Measurements from ENCODE around the gene PRSS27.

The PRSS27 gene

GRCh38 chr16:2749936-2750335 is 29.9 kb upstream of the PRSS27 start:
- DNase-seq: no peak

- no peak for DNase-seq
Observed at GRCh38 chr16:2749476-2749875, 29.5 kb upstream of the PRSS27 start.

DNA sequence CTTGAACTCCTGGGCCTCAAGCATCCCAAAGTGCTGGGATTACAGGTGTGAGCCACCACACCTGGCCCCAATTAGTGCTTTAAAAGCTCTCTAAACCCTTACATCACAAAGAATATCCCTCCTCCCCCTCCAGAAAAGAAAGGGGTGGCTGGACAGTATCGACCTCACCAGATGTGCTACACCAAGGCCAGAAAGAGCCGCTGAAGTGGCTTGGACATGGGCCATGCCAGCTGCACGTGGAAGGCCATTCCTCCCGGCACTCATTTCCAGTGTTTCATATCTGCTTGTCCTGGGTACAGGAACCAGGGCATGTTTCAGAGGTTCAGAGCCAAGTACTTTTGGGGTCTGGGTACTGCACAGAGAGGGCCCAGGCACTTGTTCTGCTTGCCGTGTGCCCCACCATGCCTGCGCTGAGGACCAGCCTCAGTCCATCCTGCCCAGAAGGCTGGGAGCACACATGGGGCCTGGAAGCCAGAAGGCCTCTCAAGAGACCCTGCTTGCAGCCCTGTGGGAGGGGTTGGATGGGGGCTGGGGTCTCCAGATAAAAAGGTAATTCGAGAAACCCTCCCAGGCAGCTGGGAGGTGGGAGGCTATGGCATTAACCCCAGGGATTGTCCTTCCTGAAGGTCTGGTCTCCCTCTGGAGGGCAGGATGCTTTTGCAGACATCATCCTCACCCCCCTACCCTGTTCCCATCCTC is 28.9 kb upstream of the PRSS27 start:
- DNase-seq: no peak

DNA sequence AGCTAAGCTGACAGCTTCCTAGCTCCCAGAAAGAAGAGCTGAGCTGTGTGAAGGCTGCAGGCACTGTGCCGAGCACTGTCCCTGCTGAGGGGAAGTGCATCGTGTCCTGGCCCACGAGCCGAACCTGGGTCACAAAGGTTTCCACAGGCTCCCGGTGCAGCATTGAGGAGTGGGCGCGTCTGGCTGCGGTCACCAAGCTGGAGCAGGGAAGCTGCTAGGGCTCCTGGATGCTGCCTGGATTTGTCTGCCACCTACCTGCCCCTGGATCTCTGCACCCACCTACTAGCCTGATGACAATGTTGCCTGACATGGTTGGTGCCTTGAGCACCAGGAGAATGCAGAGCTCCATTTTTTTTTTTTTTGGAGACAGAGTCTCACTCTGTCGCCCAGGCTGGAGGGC is 25.9 kb upstream of the PRSS27 start:
- DNase-seq: no peak

GRCh38 chr16:2745116-2745890 is 25.3 kb upstream of the PRSS27 start:
- DNase-seq: no peak

DNA sequence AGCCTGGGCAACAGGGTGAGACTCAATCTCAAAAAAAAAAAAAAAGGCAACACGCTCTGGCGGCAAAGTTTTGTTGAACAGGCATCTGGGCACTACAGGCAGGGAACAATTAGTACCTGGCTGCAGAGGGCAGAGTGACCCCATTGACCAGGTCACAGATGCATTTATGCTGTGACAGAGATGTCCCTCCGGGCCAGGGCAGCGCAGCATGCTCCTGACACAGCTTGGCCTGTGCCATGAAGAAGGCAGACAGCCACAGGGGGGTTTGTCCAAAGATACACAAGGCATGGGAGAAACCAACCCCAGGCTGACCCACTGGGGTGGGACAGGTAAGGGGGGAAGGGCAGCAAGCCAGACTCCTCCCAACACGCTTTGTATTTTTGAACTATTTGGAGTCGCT is 24.7 kb upstream of the PRSS27 start:
- DNase-seq: no peak

- no peak for DNase-seq
Observed at GRCh38 chr16:2743007-2743810, 23.2 kb upstream of the PRSS27 start.

DNA sequence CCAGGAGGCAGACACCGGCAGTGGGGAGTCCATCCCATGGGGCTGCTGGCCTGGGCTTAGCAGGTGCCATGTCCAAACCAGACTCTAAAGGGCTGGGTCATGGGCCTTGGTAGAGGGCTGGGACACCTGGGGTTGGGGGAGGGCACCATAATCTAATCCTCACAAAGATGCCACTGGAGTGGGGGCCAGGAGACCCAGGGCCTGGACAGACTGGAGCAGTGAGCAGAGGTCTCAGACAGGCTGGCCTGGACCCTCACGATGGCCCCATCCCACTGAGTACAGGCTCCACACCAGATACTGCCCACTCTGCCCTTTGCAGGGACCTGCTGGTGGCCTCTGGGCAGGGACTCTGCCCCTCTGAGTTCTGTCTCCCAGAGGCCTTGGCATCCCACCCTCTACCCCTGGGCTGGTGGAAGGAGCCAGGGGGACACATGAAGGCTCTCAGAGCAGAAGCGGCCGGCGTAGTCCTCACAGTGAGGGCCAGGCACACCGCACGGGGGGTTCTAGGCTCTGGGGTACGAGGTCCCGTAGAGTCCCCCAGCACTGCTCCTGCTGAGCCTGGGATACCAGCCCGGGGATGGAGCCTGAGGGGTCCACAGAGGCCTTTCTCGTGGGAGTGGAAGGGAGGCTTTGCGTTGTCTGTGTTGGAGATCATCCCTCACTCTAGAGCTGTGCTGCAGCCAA is 22.4 kb upstream of the PRSS27 start:
- no peak for DNase-seq

- DNase-seq: no peak
Observed at GRCh38 chr16:2741168-2741567, 21.1 kb upstream of the PRSS27 start.

GRCh38 chr16:2740476-2740875 is 20.5 kb upstream of the PRSS27 start:
- DNase-seq: no peak

- no peak for DNase-seq
Observed at GRCh38 chr16:2739625-2740430, 19.8 kb upstream of the PRSS27 start.

- no peak for DNase-seq
Observed at GRCh38 chr16:2738615-2739014, 18.6 kb upstream of the PRSS27 start.

GRCh38 chr16:2737895-2738418 is 17.9 kb upstream of the PRSS27 start:
- no peak for DNase-seq

DNA sequence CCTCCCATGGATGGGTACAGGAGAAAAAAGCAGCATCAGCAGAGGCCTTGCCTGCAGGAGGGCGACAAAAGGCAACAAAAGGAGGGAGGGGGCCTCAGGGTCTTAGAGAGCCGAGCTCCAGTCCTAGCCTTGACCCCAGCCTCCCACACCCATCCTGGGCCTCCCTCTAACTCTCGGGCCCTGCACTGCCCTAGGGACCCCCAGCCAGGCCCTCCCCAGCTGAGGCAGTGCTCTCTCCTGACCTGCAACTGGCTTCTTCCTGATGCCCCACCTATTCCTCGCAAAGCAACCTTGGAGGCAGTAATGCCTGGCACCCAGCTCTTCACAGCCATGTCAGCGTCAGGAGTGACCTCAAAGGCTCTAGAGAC is 17.2 kb upstream of the PRSS27 start:
- no peak for DNase-seq

- no peak for DNase-seq
Observed at GRCh38 chr16:2736476-2737237, 16.6 kb upstream of the PRSS27 start.

DNA sequence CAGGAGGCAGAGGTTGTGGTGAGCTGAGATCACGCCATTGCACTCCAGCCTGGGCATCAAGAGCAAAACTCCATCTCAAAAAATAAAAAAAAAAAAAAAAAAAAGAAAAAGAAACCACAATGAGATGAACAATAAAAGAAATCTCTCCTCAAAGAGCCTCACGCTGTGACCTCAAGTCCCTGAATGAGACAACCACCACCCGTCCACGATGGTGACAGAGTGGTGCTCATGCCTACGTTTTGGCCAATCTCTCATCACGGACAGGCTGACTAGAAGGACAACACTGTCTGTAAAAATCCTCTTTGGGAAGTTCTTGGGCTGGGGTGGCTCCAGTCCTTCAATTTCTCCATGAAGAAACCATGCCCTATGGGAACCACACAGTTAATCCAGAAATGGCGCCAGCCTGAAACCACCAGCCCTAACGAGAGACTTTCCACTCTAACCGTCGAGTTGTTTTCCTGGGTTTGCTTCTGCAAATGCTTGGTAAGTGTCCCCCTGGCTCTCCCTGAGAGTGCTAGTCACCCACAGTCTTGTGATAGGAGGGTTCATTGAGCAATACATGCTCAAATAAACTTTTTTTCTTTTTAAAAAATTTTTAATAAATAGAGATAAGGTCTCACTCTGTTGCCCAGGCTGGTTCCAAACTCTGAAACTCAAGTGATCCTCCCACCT is 15.0 kb upstream of the PRSS27 start:
- no peak for DNase-seq

- DNase-seq: no peak
Observed at GRCh38 chr16:2728034-2728433, 8.0 kb upstream of the PRSS27 start.

DNA sequence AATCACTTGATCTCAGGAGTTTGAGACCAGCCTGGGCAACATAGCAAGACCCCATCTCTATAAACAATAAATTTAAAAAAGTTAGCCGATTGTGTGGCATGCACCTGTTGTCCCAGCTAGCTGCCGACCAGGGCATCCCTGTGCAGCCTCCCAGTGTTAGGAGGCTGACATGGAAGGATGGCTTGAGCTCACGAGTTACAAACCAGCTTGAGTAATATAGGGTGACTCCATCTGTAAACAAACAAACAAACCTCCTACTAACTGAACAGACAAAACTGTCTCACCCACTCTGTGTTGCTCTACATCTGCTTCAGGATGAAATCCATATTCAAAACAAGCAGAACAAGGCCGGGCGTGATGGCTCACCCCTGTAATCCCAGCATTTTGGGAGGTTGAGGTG is 6.9 kb upstream of the PRSS27 start:
- DNase-seq: no peak

GRCh38 chr16:2724816-2725348 is 4.9 kb upstream of the PRSS27 start:
- no peak for DNase-seq

DNA sequence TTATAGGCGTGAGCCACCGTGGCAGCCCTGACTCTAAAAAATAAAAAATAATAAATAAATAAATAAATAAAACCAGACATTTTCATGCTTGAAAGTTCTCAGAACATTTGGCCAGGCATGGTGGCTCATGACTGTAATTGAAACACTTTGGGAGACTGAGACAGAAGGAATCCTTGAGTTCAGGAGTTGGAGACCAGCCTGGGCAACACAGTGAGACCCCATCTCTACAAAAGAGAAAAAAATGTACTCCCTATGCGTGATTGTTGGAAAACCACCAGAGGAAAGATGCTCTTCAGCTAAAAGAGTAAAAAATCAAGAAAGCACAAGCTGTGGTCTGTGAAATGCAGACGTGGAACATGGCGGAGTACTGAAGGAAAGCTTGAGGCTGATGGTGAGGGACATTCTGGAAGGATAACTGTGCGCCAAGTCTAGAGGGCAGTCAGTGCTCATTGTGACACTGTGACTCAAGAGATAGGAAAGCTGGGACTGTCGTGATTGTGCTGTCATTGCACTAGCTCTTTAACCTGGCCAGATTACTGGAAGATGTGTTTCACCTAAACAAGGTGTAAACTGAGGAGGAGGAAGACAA is 4.2 kb upstream of the PRSS27 start:
- no peak for DNase-seq

All from NCI-H524 (cell line).